CD14-positive monocyte (primary cell): ENCODE results near the gene MED12L. TPM values are rescaled to one million over a fixed set of nuclear protein-coding genes. Genes with fewer than 3 reads are reported as not detected.

ENCODE experiments used
- DNase-seq, 3 donors: peaks; one replicate each; pipeline ENCODE4 v3.0.0-alpha.2; 2011 to 2022
- H2AFZ ChIP-seq: 2 replicates; pipeline ENCODE4 v1.6.0; 2012; ENCODE audit warnings: mild to moderate bottlenecking, low read depth, low read length, inconsistent platforms; ENCODE audit not compliant: insufficient read depth, poor library complexity, severe bottlenecking
- H3K27ac ChIP-seq, 2 donors: 1 replicate in 1 of 2; 2 replicates in 1 of 2; pipeline ENCODE4 v1.5.1; 2012 to 2013; ENCODE audit warnings: low read length in 2 of 2, control low read depth in 1 of 2, inconsistent platforms in 1 of 2, low read depth in 1 of 2, mild to moderate bottlenecking in 1 of 2
- H3K27me3 ChIP-seq, 2 donors: one replicate each; pipeline versions ENCODE4 v1.6.0 to v1.6.1; 2011 to 2013; ENCODE audit warnings: low read length in 2 of 2; ENCODE audit not compliant: control insufficient read depth in 2 of 2, insufficient read depth in 2 of 2
- H3K36me3 ChIP-seq, 2 donors: replicated peaks in 1 of 2; 1 replicate in 1 of 2; 2 replicates in 1 of 2; pipeline versions ENCODE4 v1.5.1 to v1.6.1; 2012 to 2013; ENCODE audit warnings: low read length in 2 of 2, control low read depth in 1 of 2, inconsistent platforms in 1 of 2, mild to moderate bottlenecking in 1 of 2; ENCODE audit not compliant: insufficient read depth in 2 of 2, control insufficient read depth in 1 of 2
- H3K4me1 ChIP-seq, 2 donors: 1 replicate in 1 of 2; 2 replicates in 1 of 2; pipeline versions ENCODE4 v1.5.1 to v1.6.1; 2012 to 2013; ENCODE audit warnings: low read length in 2 of 2, control low read depth in 1 of 2, inconsistent platforms in 1 of 2, mild to moderate bottlenecking in 1 of 2, moderate library complexity in 1 of 2; ENCODE audit not compliant: insufficient read depth in 2 of 2, control insufficient read depth in 1 of 2
- H3K4me2 ChIP-seq: replicated peaks from 2 replicates; pipeline ENCODE3; 2012; ENCODE audit warnings: low read length, moderate library complexity, mild to moderate bottlenecking; ENCODE audit not compliant: poor library complexity, severe bottlenecking; ENCODE audit errors: extremely low read depth
- H3K4me3 ChIP-seq, 3 experiments: fragments of 200-600 bp in 1 of 3; sonication (generic) in 1 of 3; replicated peaks in 1 of 3; 1 replicate in 2 of 3; 2 replicates in 1 of 3; pipeline ENCODE4 v1.5.1; 2011 to 2013; ENCODE audit warnings: low read length in 3 of 3, mild to moderate bottlenecking in 3 of 3, control low read depth in 2 of 3, low read depth in 2 of 3, inconsistent platforms in 1 of 3, moderate library complexity in 1 of 3
- H3K79me2 ChIP-seq: 2 replicates; pipeline ENCODE4 v1.6.0; 2012; ENCODE audit warnings: mild to moderate bottlenecking, control low read depth, inconsistent platforms, low read length, moderate library complexity; ENCODE audit not compliant: insufficient read depth
- H3K9ac ChIP-seq: 2 replicates; pipeline ENCODE4 v1.6.0; 2017; ENCODE audit warnings: low read length, mild to moderate bottlenecking; ENCODE audit not compliant: insufficient read depth, poor library complexity, severe bottlenecking
- H3K9me3 ChIP-seq, 2 donors: replicated peaks in 1 of 2; 1 replicate in 1 of 2; 2 replicates in 1 of 2; pipeline versions ENCODE4 v1.5.1 to v1.6.1; 2012 to 2013; ENCODE audit warnings: low read length in 2 of 2, control low read depth in 1 of 2; ENCODE audit not compliant: control insufficient read depth in 1 of 2, insufficient read depth in 1 of 2
- H4K20me1 ChIP-seq: 2 replicates; pipeline ENCODE4 v1.6.0; 2012; ENCODE audit warnings: mild to moderate bottlenecking, low read length, control low read depth, moderate library complexity; ENCODE audit not compliant: insufficient read depth
- H3K27ac Mint-ChIP-seq, 7 donors: one replicate each; pipeline ENCODE4 v1.8.0; 2020; ENCODE audit warnings: mild to moderate bottlenecking in 7 of 7, mixed read lengths in 7 of 7, moderate library complexity in 6 of 7, inconsistent platforms in 2 of 7
- H3K27me3 Mint-ChIP-seq, 3 donors: one replicate each; pipeline ENCODE4 v1.8.0; 2021 to 2022; ENCODE audit warnings: low read depth in 3 of 3, mild to moderate bottlenecking in 3 of 3, mixed read lengths in 3 of 3, moderate library complexity in 3 of 3, inconsistent platforms in 1 of 3
- H3K36me3 Mint-ChIP-seq, 2 donors: one replicate each; pipeline ENCODE4 v1.8.0; 2020; ENCODE audit warnings: mixed read lengths in 2 of 2, inconsistent platforms in 1 of 2, mild to moderate bottlenecking in 1 of 2
- H3K4me1 Mint-ChIP-seq: one replicate; pipeline ENCODE4 v1.8.0; 2020; ENCODE audit warnings: mild to moderate bottlenecking, mixed read lengths
- H3K4me3 Mint-ChIP-seq, 2 donors: one replicate each; pipeline ENCODE4 v1.8.0; 2020; ENCODE audit warnings: mild to moderate bottlenecking in 2 of 2, mixed read lengths in 2 of 2, moderate library complexity in 1 of 2
- H3K9me3 Mint-ChIP-seq, 7 donors: one replicate each; pipeline ENCODE4 v1.8.0; 2020 to 2022; ENCODE audit warnings: mixed read lengths in 7 of 7, mild to moderate bottlenecking in 6 of 7, moderate library complexity in 6 of 7, inconsistent platforms in 2 of 7
- WGBS: methylation state at CpG from one replicate; pipeline ENCODE4 v1.1.5; 2013; ENCODE audit warnings: missing lambda C conversion rate; ENCODE audit not compliant: insufficient coverage; 5-methylcytosine and 5-hydroxymethylcytosine counted together
- intact Hi-C, 2 donors: fragments of 100-400 bp; cut with micrococcal nuclease; formaldehyde crosslinking; loops; one replicate each; pipeline versions ENCODE4 v1.15.0 to v1.15.1; 2023
- polyA plus RNA-seq, 3 donors: library from polyadenylated mRNA; depleted of rRNA in 1 of 3; unstranded in 2 of 3; stranded (reverse) in 1 of 3; fragments of 300-500 nt in 2 of 3; fragments of >200 nt in 1 of 3; fragmentation: Illumina TruSeq in 2 of 3; gene quantifications; 1 replicate in 2 of 3; 2 replicates in 1 of 3; pipeline ENCODE4 v1.2.3, GENCODE V29; 2012 to 2021
- TF ChIP-seq, protein P1 (sequence below): fragments of 200-600 bp; IDR thresholded peaks from one replicate; pipeline ENCODE4 v1.8.0; 2022; ENCODE audit warnings: antibody characterized with exemption, mild to moderate bottlenecking

Gene MED12L
- polyA plus RNA-seq, 3 donors = 0.12 to 0.29 TPM; not detected in 1

DNA sequence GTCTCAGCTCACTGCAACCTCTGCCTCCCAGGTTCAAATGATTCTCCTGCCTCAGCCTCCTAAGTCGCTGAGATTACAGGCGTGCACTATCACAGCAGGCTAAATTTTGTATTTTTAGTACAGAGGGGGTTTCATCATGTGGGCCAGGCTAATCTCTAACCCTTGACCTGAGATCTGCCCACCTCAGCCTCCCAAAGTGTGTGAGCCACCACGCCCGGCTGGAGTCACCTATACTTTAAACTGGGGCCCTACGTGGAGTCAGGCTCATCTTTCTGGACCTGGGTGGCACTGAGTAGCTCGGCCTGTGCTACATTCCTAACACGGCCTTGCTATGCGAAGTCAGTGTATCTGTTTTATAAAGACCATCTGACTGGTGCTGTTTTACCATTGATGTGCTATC is 111.8 kb downstream of the MED12L start:
- Histone ChIP-seq H3K36me3 (no peaks in the 10 kb centered on the region), H3K79me2 (no peaks in the 10 kb centered on the region), H3K4me2 (no peak overlapping the region), H4K20me1 (no peaks in the 10 kb centered on the region), H3K4me1 (no peaks in the 10 kb centered on the region), H3K27ac (no peak overlapping the region), H3K9ac (no peak overlapping the region), H2AFZ (peak overlapping the region; percentile 20), H3K27me3 (no peaks in the 10 kb centered on the region), H3K9me3 (no peaks in the 10 kb centered on the region), H3K4me3 (no peak overlapping the region)
- no peaks in the 10 kb centered on the region for H3K4me1 Mint-ChIP-seq
- H3K27me3 Mint-ChIP-seq = peaks cover 0 to 2% (median 0%) of the 10 kb centered on the region in 3 donors
- TF ChIP-seq, protein P1, sequence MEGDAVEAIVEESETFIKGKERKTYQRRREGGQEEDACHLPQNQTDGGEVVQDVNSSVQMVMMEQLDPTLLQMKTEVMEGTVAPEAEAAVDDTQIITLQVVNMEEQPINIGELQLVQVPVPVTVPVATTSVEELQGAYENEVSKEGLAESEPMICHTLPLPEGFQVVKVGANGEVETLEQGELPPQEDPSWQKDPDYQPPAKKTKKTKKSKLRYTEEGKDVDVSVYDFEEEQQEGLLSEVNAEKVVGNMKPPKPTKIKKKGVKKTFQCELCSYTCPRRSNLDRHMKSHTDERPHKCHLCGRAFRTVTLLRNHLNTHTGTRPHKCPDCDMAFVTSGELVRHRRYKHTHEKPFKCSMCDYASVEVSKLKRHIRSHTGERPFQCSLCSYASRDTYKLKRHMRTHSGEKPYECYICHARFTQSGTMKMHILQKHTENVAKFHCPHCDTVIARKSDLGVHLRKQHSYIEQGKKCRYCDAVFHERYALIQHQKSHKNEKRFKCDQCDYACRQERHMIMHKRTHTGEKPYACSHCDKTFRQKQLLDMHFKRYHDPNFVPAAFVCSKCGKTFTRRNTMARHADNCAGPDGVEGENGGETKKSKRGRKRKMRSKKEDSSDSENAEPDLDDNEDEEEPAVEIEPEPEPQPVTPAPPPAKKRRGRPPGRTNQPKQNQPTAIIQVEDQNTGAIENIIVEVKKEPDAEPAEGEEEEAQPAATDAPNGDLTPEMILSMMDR = no peak
- 86% methylated on average over 3 of the region's 8 CpGs for WGBS
- H3K36me3 Mint-ChIP-seq = no peaks in the 10 kb centered on the region
- no peak overlapping the region for H3K27ac Mint-ChIP-seq
- no peak for DNase-seq
- intact Hi-C loops = no loop called here
- H3K9me3 Mint-ChIP-seq = no peaks in the 10 kb centered on the region
- no peak overlapping the region for H3K4me3 Mint-ChIP-seq

DNA sequence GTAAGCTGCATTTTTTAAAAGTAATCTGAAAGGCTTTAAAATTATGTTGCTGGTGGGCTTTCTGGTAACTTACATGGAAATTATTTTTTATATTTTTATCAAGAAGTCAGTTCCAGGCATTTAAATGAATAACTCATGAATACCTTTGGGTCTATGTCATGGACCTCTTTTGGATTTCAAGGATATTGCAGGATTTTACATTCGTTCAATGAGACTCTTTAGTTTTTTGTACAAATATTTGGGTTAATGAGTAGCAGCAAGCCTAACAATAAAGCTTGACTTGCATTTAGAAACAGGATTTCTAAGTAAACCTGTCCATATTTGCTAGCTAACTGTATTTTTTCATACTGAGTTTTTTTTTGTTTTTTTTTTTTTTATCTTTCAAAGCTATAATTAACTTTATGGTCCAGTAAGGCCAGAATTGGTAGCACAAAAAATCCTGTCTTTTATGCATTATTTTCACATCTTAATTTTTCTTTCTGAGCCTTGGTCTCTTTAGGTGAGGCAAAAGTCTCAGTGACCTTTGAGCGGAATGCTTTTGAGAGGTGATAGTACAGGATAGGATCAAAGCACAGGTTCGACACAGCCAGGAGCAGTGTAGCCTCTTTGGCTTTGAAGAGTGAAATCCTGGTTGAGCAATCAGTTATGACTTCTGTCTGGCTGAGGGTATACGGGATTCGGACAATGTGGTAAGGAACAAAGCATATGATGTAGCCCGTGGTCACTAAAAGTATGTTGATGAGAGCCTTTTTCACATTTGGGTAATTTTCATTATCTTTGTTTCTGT is 112.7 kb downstream of the MED12L start:
- Histone ChIP-seq H3K9ac (no peak overlapping the region), H3K36me3 (no peaks in the 10 kb centered on the region), H3K4me3 (no peak overlapping the region), H3K4me2 (no peak overlapping the region), H3K27ac (no peak overlapping the region), H3K9me3 (no peaks in the 10 kb centered on the region), H3K27me3 (no peaks in the 10 kb centered on the region), H2AFZ (no peak overlapping the region), H3K4me1 (no peaks in the 10 kb centered on the region), H4K20me1 (no peaks in the 10 kb centered on the region), H3K79me2 (no peaks in the 10 kb centered on the region)
- Mint-ChIP-seq H3K27me3 (peaks cover 0 to 2% (median 0%) of the 10 kb centered on the region in 3 donors), H3K36me3 (no peaks in the 10 kb centered on the region), H3K9me3 (no peaks in the 10 kb centered on the region), H3K27ac (no peak overlapping the region), H3K4me1 (peaks cover 2% of the 10 kb centered on the region), H3K4me3 (no peak overlapping the region)
- no peak for DNase-seq
- WGBS = 75% methylated on average over 5 of the region's 6 CpGs
- TF ChIP-seq, protein P1 = no peak
- intact Hi-C loops = no loop called here
